Sigmoid colon (tissue), 7 donors: Measurements from ENCODE around the gene ZNF654. TPM values are rescaled to one million over a fixed set of nuclear protein-coding genes. Genes with fewer than 3 reads are reported as not detected.

Experiments used
- DNase-seq: peaks from one replicate; pipeline ENCODE4 v3.0.0-alpha.2; 2019
- H3K27ac ChIP-seq, 4 donors: fragments of 200-600 bp; sonication (generic); one replicate each; pipeline ENCODE4 v1.5.1; 2016 to 2019; ENCODE audit warnings: mild to moderate bottlenecking in 1 of 4
- H3K27me3 ChIP-seq, 3 donors: fragments of 200-600 bp; sonication (generic); one replicate each; pipeline ENCODE4 v1.5.1; 2019; ENCODE audit warnings: mild to moderate bottlenecking in 1 of 3
- H3K36me3 ChIP-seq, 4 donors: fragments of 200-600 bp; sonication (generic); one replicate each; pipeline ENCODE4 v1.5.1; 2016 to 2019
- H3K4me1 ChIP-seq, 4 donors: fragments of 200-600 bp; sonication (generic); one replicate each; pipeline ENCODE4 v1.5.1; 2017 to 2019
- H3K4me3 ChIP-seq, 4 donors: fragments of 200-600 bp; sonication (generic); one replicate each; pipeline ENCODE4 v1.5.1; 2017 to 2019; ENCODE audit warnings: mild to moderate bottlenecking in 2 of 4, moderate library complexity in 1 of 4
- H3K9me3 ChIP-seq, 4 donors: fragments of 200-600 bp in 3 of 4; sonication (generic) in 3 of 4; one replicate each; pipeline versions ENCODE4 v1.5.1 to v1.6.1; 2013 to 2019
- EP300 ChIP-seq, 4 donors: sonication (generic); formaldehyde crosslinking; IDR thresholded peaks; one replicate each; pipeline ENCODE4 v1.6.1; 2017; ENCODE audit warnings: antibody characterized with exemption in 4 of 4
- POLR2A ChIP-seq, 2 donors: fragments of 450-650 bp; IDR thresholded peaks; one replicate each; pipeline ENCODE4 v1.6.1; 2016; ENCODE audit warnings: antibody characterized with exemption in 2 of 2, mild to moderate bottlenecking in 2 of 2, moderate library complexity in 2 of 2
- POLR2AphosphoS5 ChIP-seq, 4 donors: sonication (generic); formaldehyde crosslinking; IDR thresholded peaks; one replicate each; pipeline ENCODE4 v1.6.1; 2017; ENCODE audit warnings: antibody characterized with exemption in 4 of 4
- WGBS, 2 donors: extraction: QIAGEN DNeasy Blood & Tissue Kit; methylation state at CpG; one replicate each; pipeline ENCODE4 v1.1.7; 2013; 5-methylcytosine and 5-hydroxymethylcytosine counted together
- intact Hi-C: fragments of 100-400 bp; cut with DNase I; formaldehyde crosslinking; loops from one replicate; pipeline ENCODE4 v1.15.1; 2023
- polyA plus RNA-seq, 3 donors: library from polyadenylated mRNA; stranded (reverse); fragments of 200-250 nt; gene quantifications; one replicate each; pipeline ENCODE4 v1.2.3, GENCODE V29; 2013
- total RNA-seq, 4 donors: library from RNA; depleted of rRNA; stranded (reverse); fragments of >200 nt; gene quantifications; one replicate each; pipeline ENCODE4 v1.1.0, GENCODE V29; 2016
- TF ChIP-seq, protein P1 (sequence below), 4 experiments: fragments of 450-650 bp in 3 of 4; fragments of 200-600 bp in 1 of 4; IDR thresholded peaks; one replicate each; pipeline ENCODE4 v1.5.1; 2016 to 2019; ENCODE audit warnings: antibody characterized with exemption in 4 of 4, mild to moderate bottlenecking in 3 of 4, moderate library complexity in 2 of 4
- donor health status: healthy with polysubstance abuse.
- donor health status: Bipolar disorder and iron deficiency.
- donor health status: healthy.

ZNF654 gene
- total and polyA plus RNA-seq, 7 donors = 3.0 to 20.2 (median 17.8) TPM

DNA sequence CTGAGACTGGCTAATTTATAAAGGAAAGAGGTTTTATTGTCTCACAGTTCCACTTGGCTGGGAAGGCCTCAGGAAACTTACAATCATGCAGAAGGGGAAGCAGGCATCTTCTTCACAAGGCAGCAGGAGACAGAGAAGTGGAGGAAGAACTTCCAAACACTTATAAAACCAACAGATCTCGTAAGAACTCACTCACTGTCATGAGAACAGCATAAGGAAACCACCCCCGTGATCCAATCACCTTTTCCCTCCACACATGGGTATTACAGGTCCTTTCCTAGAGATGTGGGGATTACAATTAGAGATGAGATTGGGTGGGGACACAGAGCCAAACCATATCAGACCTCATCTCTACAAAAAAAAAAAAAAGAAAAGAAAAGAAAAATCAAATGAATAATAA lies 26.0 kb upstream of the ZNF654 start:
- Histone ChIP-seq H3K36me3 (no peaks in the 10 kb centered on the region), H3K4me3 (no peak overlapping the region), H3K27me3 (no peaks in the 10 kb centered on the region), H3K9me3 (no peaks in the 10 kb centered on the region), H3K27ac (peak overlapping the region in 2 of 4 donors; percentile 71 to 78), H3K4me1 (peaks cover 0 to 15% (median 7%) of the 10 kb centered on the region in 4 donors)
- 84 to 90% methylated on average over 2 of the region's 2 CpGs for WGBS, 2 donors
- TF ChIP-seq POLR2AphosphoS5 (IDR thresholded peaks at IDR 0.05) (no peak), EP300 (IDR thresholded peaks at IDR 0.05) (no peak), POLR2A (IDR thresholded peaks at IDR 0.05) (no peak)
- TF ChIP-seq, protein P1, sequence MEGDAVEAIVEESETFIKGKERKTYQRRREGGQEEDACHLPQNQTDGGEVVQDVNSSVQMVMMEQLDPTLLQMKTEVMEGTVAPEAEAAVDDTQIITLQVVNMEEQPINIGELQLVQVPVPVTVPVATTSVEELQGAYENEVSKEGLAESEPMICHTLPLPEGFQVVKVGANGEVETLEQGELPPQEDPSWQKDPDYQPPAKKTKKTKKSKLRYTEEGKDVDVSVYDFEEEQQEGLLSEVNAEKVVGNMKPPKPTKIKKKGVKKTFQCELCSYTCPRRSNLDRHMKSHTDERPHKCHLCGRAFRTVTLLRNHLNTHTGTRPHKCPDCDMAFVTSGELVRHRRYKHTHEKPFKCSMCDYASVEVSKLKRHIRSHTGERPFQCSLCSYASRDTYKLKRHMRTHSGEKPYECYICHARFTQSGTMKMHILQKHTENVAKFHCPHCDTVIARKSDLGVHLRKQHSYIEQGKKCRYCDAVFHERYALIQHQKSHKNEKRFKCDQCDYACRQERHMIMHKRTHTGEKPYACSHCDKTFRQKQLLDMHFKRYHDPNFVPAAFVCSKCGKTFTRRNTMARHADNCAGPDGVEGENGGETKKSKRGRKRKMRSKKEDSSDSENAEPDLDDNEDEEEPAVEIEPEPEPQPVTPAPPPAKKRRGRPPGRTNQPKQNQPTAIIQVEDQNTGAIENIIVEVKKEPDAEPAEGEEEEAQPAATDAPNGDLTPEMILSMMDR (IDR thresholded peaks at IDR 0.05) = no peak
- intact Hi-C loops = no loop called here
- DNase-seq = no peak

DNA sequence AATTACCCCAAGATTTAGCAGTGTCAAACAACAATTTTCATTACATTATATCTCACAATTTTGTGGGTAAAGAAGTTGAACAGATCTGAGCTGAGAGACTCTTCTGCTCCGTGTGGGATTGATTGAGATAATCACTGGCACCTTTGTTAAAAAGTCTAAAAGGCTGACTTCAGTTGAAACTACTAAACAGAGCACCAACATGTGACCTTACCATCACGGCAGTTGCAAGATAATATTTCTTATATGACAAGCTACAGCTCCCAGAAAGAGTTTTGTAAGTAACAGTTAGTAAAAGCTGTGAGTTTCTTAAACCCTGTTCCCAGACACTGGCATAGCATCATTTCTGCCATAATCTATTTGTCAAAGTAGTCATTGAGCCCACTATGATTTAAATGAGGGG lies 25.2 kb upstream of the ZNF654 start:
- Histone ChIP-seq H3K36me3 (no peaks in the 10 kb centered on the region), H3K4me3 (no peak overlapping the region), H3K9me3 (no peaks in the 10 kb centered on the region), H3K27ac (no peak overlapping the region), H3K4me1 (peaks cover 0 to 15% (median 7%) of the 10 kb centered on the region in 4 donors), H3K27me3 (no peaks in the 10 kb centered on the region)
- no peak for DNase-seq
- WGBS, 2 donors = 52 to 61% methylated on average over 2 of the region's 2 CpGs
- TF ChIP-seq POLR2A (IDR thresholded peaks at IDR 0.05) (no peak), EP300 (IDR thresholded peaks at IDR 0.05) (no peak), POLR2AphosphoS5 (IDR thresholded peaks at IDR 0.05) (no peak)
- intact Hi-C loops = no loop called here

DNA sequence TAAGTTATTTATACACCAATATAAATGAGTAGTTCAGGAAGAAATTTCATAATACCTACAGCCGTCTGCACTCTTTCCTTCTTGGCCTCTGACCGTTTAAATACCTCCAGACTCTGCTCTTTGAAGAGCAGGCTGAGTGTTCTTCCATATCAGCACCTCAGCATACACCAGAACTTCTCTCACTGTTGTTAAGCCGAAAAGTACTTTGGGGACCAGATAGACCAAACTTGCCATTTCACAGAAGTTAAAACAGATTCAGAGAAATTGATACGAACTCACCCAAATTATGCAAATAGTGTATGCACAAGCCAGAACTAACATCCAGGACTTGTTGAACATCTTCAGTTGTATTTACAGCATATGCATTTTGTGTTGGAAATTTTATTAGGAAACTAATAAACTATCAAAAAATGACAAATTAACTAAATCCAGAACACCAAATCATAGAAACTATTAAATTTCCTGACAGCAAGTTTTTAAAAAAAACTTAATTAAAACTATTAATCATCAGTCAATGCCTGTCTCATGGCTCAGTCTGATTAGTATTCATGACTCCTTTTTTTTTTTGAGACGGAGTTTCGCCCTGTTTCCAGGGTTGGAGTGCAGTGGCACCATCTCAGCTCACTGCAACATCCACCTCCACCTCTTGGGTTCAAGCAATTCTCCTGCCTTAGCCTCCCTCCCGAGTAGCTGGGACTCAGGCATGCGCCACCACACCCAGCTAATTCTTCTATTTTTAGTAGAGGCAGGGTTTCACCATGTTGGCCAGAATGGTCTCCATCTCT lies 24.4 kb upstream of the ZNF654 start:
- Histone ChIP-seq H3K36me3 (no peaks in the 10 kb centered on the region), H3K27me3 (no peaks in the 10 kb centered on the region), H3K4me1 (peaks cover 0 to 15% (median 7%) of the 10 kb centered on the region in 4 donors), H3K9me3 (no peaks in the 10 kb centered on the region), H3K4me3 (no peak overlapping the region), H3K27ac (no peak overlapping the region)
- intact Hi-C loops = no loop called here
- DNase-seq = no peak
- TF ChIP-seq POLR2A (IDR thresholded peaks at IDR 0.05) (no peak), POLR2AphosphoS5 (IDR thresholded peaks at IDR 0.05) (no peak), EP300 (IDR thresholded peaks at IDR 0.05) (no peak)
- TF ChIP-seq, protein P1 (IDR thresholded peaks at IDR 0.05) = no peak
- WGBS, 2 donors = 81 to 85% methylated on average over 8 of the region's 8 CpGs

DNA sequence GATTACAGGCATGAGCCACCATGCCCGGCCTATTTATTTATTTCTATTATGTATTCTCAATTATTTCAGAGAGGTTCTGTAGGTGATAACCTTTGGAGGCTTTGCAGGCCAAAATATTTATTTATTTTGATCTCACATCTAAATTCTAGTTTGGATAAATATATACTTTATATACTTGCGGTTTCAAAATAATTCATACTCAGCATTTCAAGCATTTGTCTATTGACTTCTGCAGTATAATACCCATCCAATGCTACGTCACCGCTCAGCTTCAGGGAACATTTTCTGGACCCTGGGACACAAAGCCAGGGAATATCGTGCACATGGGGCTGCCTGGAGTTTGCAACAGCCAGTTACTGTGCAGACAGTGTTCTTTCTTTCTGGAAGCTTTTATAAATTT lies 22.8 kb upstream of the ZNF654 start:
- Histone ChIP-seq H3K27ac (no peak overlapping the region), H3K9me3 (no peaks in the 10 kb centered on the region), H3K4me1 (peaks cover 0 to 12% (median 6%) of the 10 kb centered on the region in 4 donors), H3K27me3 (no peaks in the 10 kb centered on the region), H3K4me3 (no peak overlapping the region), H3K36me3 (no peaks in the 10 kb centered on the region)
- DNase-seq = no peak
- WGBS, 2 donors = 82 to 92% methylated on average over 5 of the region's 5 CpGs
- intact Hi-C loops = no loop called here
- TF ChIP-seq POLR2AphosphoS5 (IDR thresholded peaks at IDR 0.05) (no peak), EP300 (IDR thresholded peaks at IDR 0.05) (no peak), POLR2A (IDR thresholded peaks at IDR 0.05) (no peak)
- TF ChIP-seq, protein P1 (IDR thresholded peaks at IDR 0.05) = no peak

DNA sequence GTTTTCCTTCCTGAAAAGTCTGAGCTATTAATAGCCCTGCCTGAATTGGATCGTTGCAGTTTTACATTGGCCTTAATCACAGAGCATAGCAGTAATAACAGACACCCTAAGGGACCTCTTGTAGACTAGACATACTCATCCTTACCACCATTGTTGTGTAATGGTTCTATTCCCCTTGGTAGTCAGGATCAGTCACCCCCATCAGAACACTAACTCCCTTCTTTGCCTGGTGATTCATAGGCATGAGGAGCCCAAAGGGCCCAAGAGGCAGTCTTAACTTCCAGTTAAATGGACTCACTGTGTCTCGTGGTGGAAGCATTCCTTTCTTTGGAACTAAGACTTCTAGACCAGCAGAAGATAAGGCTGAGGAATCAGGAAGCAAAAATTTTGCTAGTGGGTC lies 20.5 kb upstream of the ZNF654 start:
- DNase-seq = no peak
- no peak overlapping the region for H3K4me3 ChIP-seq
- TF ChIP-seq, protein P1 (IDR thresholded peaks at IDR 0.05) = no peak
- TF ChIP-seq POLR2A (IDR thresholded peaks at IDR 0.05) (no peak), EP300 (IDR thresholded peaks at IDR 0.05) (no peak), POLR2AphosphoS5 (IDR thresholded peaks at IDR 0.05) (no peak)
- H3K4me1 ChIP-seq = no peaks in the 10 kb centered on the region
- intact Hi-C loops = no loop called here
- no peaks in the 10 kb centered on the region for H3K27me3 ChIP-seq
- H3K36me3 ChIP-seq = no peaks in the 10 kb centered on the region
- no peaks in the 10 kb centered on the region for H3K9me3 ChIP-seq
- no peak overlapping the region for H3K27ac ChIP-seq
- WGBS, 2 donors = 35 to 51% methylated on average over 2 of the region's 2 CpGs
